ENCODE measurements around the gene DICER1. TPM values are rescaled to one million over a fixed set of nuclear protein-coding genes. Genes with fewer than 3 reads are reported as not detected.

DICER1 gene
- total and polyA plus RNA-seq, 9 of the 15 experiments (the other 6 are each of a cell fraction or from before 2014, with no cell fraction given), result 2.5 to 23.2 (median 12.4) TPM

DNA sequence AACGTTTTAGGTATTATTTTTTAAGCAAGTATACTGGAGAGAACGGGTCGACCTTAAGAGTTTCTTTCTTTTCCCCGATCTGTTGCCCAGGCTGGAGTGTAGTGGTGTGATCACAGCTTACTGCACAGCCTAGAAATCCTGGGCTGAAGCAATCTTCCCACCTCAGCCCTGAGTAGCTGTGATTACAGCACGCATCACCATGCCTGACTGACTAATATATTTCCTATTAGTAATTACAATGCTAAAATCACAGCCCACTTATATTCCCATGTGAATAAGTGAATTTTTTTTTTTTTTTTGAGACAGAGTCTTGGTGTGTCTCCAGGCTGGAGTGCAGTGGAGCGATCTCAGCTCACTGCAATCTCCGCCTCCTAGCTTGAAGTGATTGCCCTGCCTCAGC lies 50.4 kb downstream of the DICER1 start:
- Histone ChIP-seq H3K79me2 (ENCODE audit: control insufficient read depth, insufficient read depth, low read length) (no peaks in the 10 kb centered on the region), H3K4me1 (replicated peaks in 1 of 2; ENCODE audit: control insufficient read depth in 2 of 2, insufficient read depth in 2 of 2, low read length in 2 of 2) (no peaks in the 10 kb centered on the region), H3K9me3 (replicated peaks; ENCODE audit: control insufficient read depth, insufficient read depth, low read depth, low read length) (no peaks in the 10 kb centered on the region), H2AFZ (ENCODE audit: low read depth, low read length) (no peak overlapping the region), H4K20me1 (replicated peaks; ENCODE audit: control insufficient read depth, insufficient read depth, low read length) (no peaks in the 10 kb centered on the region), H3K4me2 (ENCODE audit: insufficient read depth, low read length) (no peak overlapping the region), H3K4me3 (no peak overlapping the region), H3K27me3 (ENCODE audit: control insufficient read depth in 2 of 2, insufficient read depth in 2 of 2, low read length in 2 of 2) (no peaks in the 10 kb centered on the region), H3K9me1 (ENCODE audit: control insufficient read depth, insufficient read depth, low read length) (no peaks in the 10 kb centered on the region), H3K9ac (ENCODE audit: insufficient read depth in 1 of 2, low read depth in 2 of 2, low read length in 2 of 2) (no peak overlapping the region), H3K27ac (ENCODE audit: extremely low read depth, low read depth, low read length) (no peak overlapping the region), H3K36me3 (ENCODE audit: control insufficient read depth, insufficient read depth, low read length) (peaks cover 54% of the 10 kb centered on the region; the same call in 2 of the 3 replicates)
- intact Hi-C loops (cut with micrococcal nuclease) (no loop called here), in situ Hi-C loops (cut with MboI) (no loop called here)
- TF ChIP-seq, protein P1, sequence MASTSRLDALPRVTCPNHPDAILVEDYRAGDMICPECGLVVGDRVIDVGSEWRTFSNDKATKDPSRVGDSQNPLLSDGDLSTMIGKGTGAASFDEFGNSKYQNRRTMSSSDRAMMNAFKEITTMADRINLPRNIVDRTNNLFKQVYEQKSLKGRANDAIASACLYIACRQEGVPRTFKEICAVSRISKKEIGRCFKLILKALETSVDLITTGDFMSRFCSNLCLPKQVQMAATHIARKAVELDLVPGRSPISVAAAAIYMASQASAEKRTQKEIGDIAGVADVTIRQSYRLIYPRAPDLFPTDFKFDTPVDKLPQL (IDR thresholded peaks at IDR 0.05; ENCODE audit: extremely low read depth, insufficient read length), result no peak
- no peak for TF ChIP-seq NBN (IDR thresholded peaks at IDR 0.05; ENCODE audit: low read depth)
- TF ChIP-seq, protein P2, sequence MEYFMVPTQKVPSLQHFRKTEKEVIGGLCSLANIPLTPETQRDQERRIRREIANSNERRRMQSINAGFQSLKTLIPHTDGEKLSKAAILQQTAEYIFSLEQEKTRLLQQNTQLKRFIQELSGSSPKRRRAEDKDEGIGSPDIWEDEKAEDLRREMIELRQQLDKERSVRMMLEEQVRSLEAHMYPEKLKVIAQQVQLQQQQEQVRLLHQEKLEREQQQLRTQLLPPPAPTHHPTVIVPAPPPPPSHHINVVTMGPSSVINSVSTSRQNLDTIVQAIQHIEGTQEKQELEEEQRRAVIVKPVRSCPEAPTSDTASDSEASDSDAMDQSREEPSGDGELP (CRISPR knock-in tag; IDR thresholded peaks at IDR 0.05; ENCODE audit: borderline replicate concordance), result no peak
- no peak for TF ChIP-seq U2AF2 (optimal IDR thresholded peaks at IDR 0.05; ENCODE audit: low read depth, low read length)
- TF ChIP-seq MCM2 (IDR thresholded peaks at IDR 0.05; ENCODE audit: low read depth), result no peak
- no peak for TF ChIP-seq PCBP2 (IDR thresholded peaks at IDR 0.05; ENCODE audit: low read depth, low read length, poor library complexity, severe bottlenecking)
- no peak for TF ChIP-seq FOXJ2 (tag; IDR thresholded peaks at IDR 0.05)
- TF ChIP-seq SAFB (IDR thresholded peaks at IDR 0.05; ENCODE audit: borderline replicate concordance, low read depth, low read length), result no peak
- no peak for TF ChIP-seq ERF (CRISPR knock-in tag; IDR thresholded peaks at IDR 0.05)
- no peak for TF ChIP-seq DACH1 (IDR thresholded peaks at IDR 0.05; ENCODE audit: partially characterized antibody)
- no peak for TF ChIP-seq NFE2L1 (tag; IDR thresholded peaks at IDR 0.05; ENCODE audit: borderline replicate concordance, low read depth)
- DNase-seq (ENCODE audit: extremely low read depth in 1 of 4, low spot score in 3 of 4) (no peak), FAIRE-seq (no peak), ATAC-seq (no peak)
- ChIA-PET POLR2A (no interaction called here), CTCF (ENCODE audit: low intra/inter-chr PET ratio) (no interaction called here)
- no TSS peak for BruUV-seq (replicated peaks)
- 81% methylated on average over 4 of the region's 7 CpGs for WGBS (ENCODE audit: insufficient coverage, low coverage, missing lambda C conversion rate)

Data from K562 (cell line).